ENCODE measurements around the gene MRPL16. TPM values are rescaled to one million over a fixed set of nuclear protein-coding genes. Genes with fewer than 3 reads are reported as not detected.

MRPL16 gene
- polyA plus RNA-seq, 1 donor from 2014 or later, result 33.2 TPM

DNA sequence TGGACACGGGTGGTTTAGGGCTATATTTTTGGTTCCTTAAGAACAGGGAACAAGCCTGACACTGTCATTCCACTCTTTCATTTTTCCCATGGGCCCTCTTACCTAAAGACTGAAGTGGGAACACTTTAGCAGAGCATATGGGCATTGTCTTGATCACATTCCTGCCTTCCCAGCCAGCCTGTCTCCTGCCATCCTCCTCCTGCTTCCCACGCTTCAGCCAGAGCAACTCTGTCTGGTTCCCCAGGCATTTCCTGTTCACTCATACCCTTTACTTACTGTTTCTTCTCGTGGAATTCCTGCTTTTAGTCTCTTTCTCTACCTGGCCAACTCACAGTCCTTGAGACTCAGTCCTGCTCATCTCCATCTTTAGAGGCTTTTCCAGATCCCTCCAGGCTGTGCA is 22.8 kb downstream of the MRPL16 start:
- Histone ChIP-seq H3K9me3 (ENCODE audit: low read length) (no peaks in the 10 kb centered on the region), H3K27ac (ENCODE audit: low read length) (no peak overlapping the region)

DNA sequence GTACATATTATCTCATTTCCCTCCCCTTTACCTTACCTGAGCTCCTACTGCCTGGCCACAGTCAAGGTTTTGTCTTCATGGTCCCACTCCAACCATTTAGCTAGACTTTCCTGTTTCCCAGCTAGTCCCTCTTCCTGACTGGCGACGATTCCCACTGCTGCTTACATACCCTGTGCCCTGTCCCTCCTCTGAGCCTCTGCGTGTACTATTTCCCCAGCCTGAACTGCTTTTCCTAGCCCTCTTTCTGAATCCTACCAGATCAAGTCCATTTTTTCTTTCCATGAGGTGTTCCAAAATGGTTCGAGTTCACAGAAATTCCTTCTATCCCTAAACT is 23.4 kb downstream of the MRPL16 start:
- Histone ChIP-seq H3K4me2 (ENCODE audit: low read length) (no peak overlapping the region), H3K4me3 (ENCODE audit: low read length) (no peak overlapping the region), H3K9ac (ENCODE audit: low read length) (no peak overlapping the region), H3K9me3 (ENCODE audit: low read length) (no peaks in the 10 kb centered on the region), H2AFZ (ENCODE audit: low read depth, low read length) (no peak overlapping the region), H3K9me2 (ENCODE audit: insufficient read depth, low read length) (no peaks in the 10 kb centered on the region), H3F3A (ENCODE audit: insufficient read depth, low read length, poor library complexity, severe bottlenecking) (no peaks in the 10 kb centered on the region), H3K79me2 (replicated peaks; ENCODE audit: insufficient read depth, low read length) (no peaks in the 10 kb centered on the region), H3K27ac (ENCODE audit: low read length) (no peak overlapping the region), H3K36me3 (ENCODE audit: insufficient read depth, low read length) (no peaks in the 10 kb centered on the region), H4K20me1 (ENCODE audit: insufficient read depth) (no peaks in the 10 kb centered on the region), H3K27me3 (ENCODE audit: insufficient read depth, low read depth, low read length) (no peaks in the 10 kb centered on the region)
- TF ChIP-seq EP300 (conservative IDR thresholded peaks at IDR 0.05; ENCODE audit: poor library complexity, severe bottlenecking) (no peak), TAF1 (IDR thresholded peaks at IDR 0.05; ENCODE audit: low read depth) (no peak), RAD21 (conservative IDR thresholded peaks at IDR 0.05) (no peak), POLR2AphosphoS5 (IDR thresholded peaks at IDR 0.05) (no peak), EZH2 (IDR thresholded peaks at IDR 0.05; ENCODE audit: borderline replicate concordance, insufficient read depth, low read length, poor library complexity, severe bottlenecking) (no peak), MXI1 (conservative IDR thresholded peaks at IDR 0.05; ENCODE audit: poor library complexity, severe bottlenecking) (no peak), SMC3 (conservative IDR thresholded peaks at IDR 0.05; ENCODE audit: poor library complexity) (no peak)
- TF ChIP-seq, protein P1, sequence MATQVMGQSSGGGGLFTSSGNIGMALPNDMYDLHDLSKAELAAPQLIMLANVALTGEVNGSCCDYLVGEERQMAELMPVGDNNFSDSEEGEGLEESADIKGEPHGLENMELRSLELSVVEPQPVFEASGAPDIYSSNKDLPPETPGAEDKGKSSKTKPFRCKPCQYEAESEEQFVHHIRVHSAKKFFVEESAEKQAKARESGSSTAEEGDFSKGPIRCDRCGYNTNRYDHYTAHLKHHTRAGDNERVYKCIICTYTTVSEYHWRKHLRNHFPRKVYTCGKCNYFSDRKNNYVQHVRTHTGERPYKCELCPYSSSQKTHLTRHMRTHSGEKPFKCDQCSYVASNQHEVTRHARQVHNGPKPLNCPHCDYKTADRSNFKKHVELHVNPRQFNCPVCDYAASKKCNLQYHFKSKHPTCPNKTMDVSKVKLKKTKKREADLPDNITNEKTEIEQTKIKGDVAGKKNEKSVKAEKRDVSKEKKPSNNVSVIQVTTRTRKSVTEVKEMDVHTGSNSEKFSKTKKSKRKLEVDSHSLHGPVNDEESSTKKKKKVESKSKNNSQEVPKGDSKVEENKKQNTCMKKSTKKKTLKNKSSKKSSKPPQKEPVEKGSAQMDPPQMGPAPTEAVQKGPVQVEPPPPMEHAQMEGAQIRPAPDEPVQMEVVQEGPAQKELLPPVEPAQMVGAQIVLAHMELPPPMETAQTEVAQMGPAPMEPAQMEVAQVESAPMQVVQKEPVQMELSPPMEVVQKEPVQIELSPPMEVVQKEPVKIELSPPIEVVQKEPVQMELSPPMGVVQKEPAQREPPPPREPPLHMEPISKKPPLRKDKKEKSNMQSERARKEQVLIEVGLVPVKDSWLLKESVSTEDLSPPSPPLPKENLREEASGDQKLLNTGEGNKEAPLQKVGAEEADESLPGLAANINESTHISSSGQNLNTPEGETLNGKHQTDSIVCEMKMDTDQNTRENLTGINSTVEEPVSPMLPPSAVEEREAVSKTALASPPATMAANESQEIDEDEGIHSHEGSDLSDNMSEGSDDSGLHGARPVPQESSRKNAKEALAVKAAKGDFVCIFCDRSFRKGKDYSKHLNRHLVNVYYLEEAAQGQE (IDR thresholded peaks at IDR 0.05; ENCODE audit: borderline replicate concordance), result no peak
- TF ChIP-seq, protein P2, sequence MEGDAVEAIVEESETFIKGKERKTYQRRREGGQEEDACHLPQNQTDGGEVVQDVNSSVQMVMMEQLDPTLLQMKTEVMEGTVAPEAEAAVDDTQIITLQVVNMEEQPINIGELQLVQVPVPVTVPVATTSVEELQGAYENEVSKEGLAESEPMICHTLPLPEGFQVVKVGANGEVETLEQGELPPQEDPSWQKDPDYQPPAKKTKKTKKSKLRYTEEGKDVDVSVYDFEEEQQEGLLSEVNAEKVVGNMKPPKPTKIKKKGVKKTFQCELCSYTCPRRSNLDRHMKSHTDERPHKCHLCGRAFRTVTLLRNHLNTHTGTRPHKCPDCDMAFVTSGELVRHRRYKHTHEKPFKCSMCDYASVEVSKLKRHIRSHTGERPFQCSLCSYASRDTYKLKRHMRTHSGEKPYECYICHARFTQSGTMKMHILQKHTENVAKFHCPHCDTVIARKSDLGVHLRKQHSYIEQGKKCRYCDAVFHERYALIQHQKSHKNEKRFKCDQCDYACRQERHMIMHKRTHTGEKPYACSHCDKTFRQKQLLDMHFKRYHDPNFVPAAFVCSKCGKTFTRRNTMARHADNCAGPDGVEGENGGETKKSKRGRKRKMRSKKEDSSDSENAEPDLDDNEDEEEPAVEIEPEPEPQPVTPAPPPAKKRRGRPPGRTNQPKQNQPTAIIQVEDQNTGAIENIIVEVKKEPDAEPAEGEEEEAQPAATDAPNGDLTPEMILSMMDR (IDR thresholded peaks at IDR 0.05; ENCODE audit: poor library complexity, severe bottlenecking), result no peak

More for the DNA sequence above, 22.8 kb downstream of the MRPL16 start:
- Histone ChIP-seq H3K79me2 (replicated peaks; ENCODE audit: insufficient read depth, low read length) (no peaks in the 10 kb centered on the region), H3K4me2 (ENCODE audit: low read length) (no peak overlapping the region), H2AFZ (ENCODE audit: low read depth, low read length) (no peak overlapping the region), H3F3A (ENCODE audit: insufficient read depth, low read length, poor library complexity, severe bottlenecking) (no peaks in the 10 kb centered on the region), H4K20me1 (ENCODE audit: insufficient read depth) (no peaks in the 10 kb centered on the region), H3K27me3 (ENCODE audit: insufficient read depth, low read depth, low read length) (no peaks in the 10 kb centered on the region), H3K4me3 (ENCODE audit: low read length) (no peak overlapping the region), H3K9me2 (ENCODE audit: insufficient read depth, low read length) (no peaks in the 10 kb centered on the region), H3K36me3 (ENCODE audit: insufficient read depth, low read length) (no peaks in the 10 kb centered on the region), H3K9ac (ENCODE audit: low read length) (no peak overlapping the region)
- TF ChIP-seq MXI1 (conservative IDR thresholded peaks at IDR 0.05; ENCODE audit: poor library complexity, severe bottlenecking) (no peak), SMC3 (conservative IDR thresholded peaks at IDR 0.05; ENCODE audit: poor library complexity) (no peak), EZH2 (IDR thresholded peaks at IDR 0.05; ENCODE audit: borderline replicate concordance, insufficient read depth, low read length, poor library complexity, severe bottlenecking) (no peak), RAD21 (conservative IDR thresholded peaks at IDR 0.05) (no peak), EP300 (conservative IDR thresholded peaks at IDR 0.05; ENCODE audit: poor library complexity, severe bottlenecking) (no peak), TAF1 (IDR thresholded peaks at IDR 0.05; ENCODE audit: low read depth) (no peak), POLR2AphosphoS5 (IDR thresholded peaks at IDR 0.05) (no peak)
- TF ChIP-seq, protein P2 (IDR thresholded peaks at IDR 0.05; ENCODE audit: poor library complexity, severe bottlenecking), result no peak
- TF ChIP-seq, protein P1 (IDR thresholded peaks at IDR 0.05; ENCODE audit: borderline replicate concordance), result no peak
